ENCODE measurements around the gene TMEM95.

Gene TMEM95

DNA sequence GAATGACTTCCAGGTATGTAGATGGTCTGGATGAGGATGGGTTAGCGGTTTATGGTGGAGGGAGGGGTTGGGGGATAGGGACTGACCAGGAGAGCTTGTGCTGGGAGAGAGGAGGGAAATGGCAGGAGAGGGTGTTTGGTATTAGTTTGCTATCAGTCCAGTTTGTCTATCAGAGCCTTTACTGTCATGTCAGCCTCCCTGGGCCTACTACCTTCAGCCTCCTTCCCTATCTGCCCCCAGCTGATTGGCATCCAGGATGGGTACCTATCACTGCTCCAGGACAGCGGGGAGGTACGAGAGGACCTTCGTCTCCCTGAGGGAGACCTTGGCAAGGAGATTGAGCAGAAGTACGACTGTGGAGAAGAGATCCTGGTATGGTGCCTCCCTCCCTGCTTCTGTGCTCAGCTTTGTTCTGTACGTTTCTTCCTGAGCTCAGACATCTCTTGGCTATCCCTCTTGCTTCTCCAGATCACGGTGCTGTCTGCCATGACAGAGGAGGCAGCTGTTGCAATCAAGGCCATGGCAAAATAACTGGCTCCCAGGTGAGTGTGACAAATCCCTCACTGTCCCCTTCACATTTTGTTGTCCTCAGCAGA lies 43.7 kb upstream of the TMEM95 start:
- Mint-ChIP-seq H3K4me1 (peaks cover 59% of the 10 kb centered on the region), H3K4me3 (peak overlapping the region; percentile 94), H3K27me3 (ENCODE audit: low read depth, poor library complexity) (no peaks in the 10 kb centered on the region), H3K9me3 (no peaks in the 10 kb centered on the region), H3K36me3 (ENCODE audit: low read depth) (peaks cover 45% of the 10 kb centered on the region), H3K27ac (peak overlapping the region; percentile 92)
- TF ChIP-seq, protein P1, sequence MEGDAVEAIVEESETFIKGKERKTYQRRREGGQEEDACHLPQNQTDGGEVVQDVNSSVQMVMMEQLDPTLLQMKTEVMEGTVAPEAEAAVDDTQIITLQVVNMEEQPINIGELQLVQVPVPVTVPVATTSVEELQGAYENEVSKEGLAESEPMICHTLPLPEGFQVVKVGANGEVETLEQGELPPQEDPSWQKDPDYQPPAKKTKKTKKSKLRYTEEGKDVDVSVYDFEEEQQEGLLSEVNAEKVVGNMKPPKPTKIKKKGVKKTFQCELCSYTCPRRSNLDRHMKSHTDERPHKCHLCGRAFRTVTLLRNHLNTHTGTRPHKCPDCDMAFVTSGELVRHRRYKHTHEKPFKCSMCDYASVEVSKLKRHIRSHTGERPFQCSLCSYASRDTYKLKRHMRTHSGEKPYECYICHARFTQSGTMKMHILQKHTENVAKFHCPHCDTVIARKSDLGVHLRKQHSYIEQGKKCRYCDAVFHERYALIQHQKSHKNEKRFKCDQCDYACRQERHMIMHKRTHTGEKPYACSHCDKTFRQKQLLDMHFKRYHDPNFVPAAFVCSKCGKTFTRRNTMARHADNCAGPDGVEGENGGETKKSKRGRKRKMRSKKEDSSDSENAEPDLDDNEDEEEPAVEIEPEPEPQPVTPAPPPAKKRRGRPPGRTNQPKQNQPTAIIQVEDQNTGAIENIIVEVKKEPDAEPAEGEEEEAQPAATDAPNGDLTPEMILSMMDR (IDR thresholded peaks at IDR 0.05) = no peak
- DNase-seq = no peak

DNA sequence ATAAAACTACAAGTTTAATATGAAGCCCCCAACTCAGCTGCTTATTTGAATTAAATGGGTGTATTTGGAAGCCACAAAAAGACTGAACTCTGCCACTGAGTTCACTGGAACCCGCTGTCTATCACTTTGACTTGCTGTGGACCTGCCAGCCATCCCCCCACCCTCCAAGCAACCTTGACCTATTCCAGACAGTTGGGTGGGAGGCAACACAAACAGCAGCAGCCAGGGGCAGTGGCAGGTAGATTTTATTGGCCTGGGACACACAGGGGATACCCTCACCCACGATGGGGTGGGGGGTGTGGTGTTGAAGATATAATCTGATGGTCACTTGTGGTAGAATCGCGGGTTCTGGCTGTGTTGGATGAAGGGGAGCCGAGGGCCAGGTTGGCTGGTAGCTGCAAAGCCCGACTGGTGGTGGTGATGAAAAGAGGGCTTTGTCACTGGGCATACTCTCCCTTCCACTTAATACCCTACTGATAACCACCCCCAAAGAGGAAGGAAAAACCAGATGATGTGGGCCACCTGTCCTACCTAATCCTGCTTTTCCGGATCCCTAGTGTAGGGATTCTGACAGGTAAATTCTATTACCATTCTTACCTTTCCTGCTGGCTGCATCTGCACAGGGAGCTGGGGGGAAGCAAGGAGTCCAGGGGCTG lies 42.4 kb upstream of the TMEM95 start:
- Mint-ChIP-seq H3K4me3 (peak overlapping the region; percentile 83), H3K27me3 (ENCODE audit: low read depth, poor library complexity) (no peaks in the 10 kb centered on the region), H3K9me3 (no peaks in the 10 kb centered on the region), H3K36me3 (ENCODE audit: low read depth) (peaks cover 54% of the 10 kb centered on the region), H3K4me1 (peaks cover 63% of the 10 kb centered on the region), H3K27ac (peak overlapping the region; percentile 48)
- TF ChIP-seq, protein P1 (IDR thresholded peaks at IDR 0.05) = no peak
- no peak for DNase-seq

DNA sequence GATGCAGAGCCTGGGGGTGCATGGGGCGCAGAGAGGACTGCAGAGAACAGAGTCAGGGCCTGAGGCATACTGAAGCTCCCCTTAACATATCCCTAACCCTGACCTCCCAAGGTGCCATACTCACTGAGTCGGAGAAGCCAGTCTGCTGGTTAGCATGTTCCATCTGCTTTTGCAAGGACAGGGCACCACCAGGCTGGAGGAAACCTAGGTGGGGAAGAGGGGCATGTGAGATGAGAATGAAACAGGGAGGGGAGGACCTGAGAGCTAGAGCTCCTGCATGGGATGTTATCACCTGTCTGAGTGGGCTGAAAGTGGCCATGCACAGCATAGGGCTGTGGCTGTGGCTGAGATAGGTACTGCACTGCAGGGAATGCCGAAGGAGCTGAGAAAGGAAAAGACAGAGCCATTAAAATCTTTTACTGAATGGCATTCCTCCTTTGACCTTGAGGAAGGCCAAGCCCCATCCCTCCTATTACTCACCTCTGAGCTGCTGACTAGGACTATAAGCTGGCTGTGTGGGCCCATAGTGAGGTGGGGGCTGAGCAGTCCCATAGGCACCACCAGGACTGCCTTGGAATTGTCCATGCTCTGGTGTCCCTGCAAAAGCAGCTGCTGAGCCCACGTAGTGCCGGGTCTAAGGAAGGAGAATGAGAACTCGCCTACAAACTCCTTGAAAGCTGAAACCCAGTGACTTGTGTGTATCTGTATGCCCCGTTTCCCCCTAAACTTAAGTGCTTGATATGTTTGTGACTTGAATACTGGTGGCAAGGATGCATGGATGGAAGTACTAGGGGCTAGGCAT lies 41.7 kb upstream of the TMEM95 start:
- Mint-ChIP-seq H3K4me3 (peak overlapping the region; percentile 83), H3K4me1 (peaks cover 63% of the 10 kb centered on the region), H3K9me3 (no peaks in the 10 kb centered on the region), H3K27me3 (ENCODE audit: low read depth, poor library complexity) (no peaks in the 10 kb centered on the region), H3K36me3 (ENCODE audit: low read depth) (peaks cover 58% of the 10 kb centered on the region), H3K27ac (peak overlapping the region; percentile 29)
- TF ChIP-seq, protein P1 (IDR thresholded peaks at IDR 0.05) = no peak
- no peak for DNase-seq

DNA sequence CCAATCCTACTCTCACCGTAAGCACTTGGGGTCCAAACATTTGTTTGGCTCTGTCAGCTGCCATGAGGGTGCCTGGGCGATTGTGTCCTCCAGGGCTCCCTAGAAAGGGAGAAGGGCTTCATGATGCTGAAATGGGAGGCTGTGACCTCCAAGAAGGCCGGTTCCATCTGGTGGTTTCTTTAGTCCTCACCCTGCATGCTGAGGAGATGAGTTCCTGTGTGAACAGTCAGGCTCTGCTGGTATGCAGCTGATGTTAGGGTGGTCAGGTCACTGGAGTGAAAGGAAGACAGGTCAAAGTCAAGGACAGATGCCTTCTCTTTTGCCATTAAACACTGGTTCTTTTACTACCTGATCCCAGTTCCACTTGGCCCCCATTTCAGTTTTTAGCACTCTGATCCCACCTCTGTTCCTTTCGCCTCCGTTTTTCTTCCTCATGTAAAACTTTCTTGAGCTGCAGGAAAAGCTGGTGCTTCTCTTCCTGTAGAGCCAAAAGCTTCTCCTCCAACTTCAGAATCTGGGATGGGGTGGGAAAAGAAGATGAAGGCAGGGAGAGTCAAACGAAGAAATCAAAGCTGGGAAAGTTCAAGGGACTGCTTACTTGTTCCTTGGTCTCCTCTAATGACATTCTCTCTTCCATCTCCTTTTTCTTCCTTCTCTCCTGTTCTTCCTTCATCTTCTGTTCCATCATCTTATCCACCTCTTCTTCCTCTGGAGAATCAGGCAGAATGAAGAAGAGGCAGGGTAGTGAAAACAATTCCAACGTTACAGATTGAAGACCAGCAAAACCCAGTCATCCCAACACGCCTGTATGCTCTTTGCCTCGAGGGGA lies 40.9 kb upstream of the TMEM95 start:
- peak overlapping the region; percentile 97 for H3K27ac Mint-ChIP-seq
- H3K4me3 Mint-ChIP-seq = peak overlapping the region; percentile 83
- peaks cover 56% of the 10 kb centered on the region for H3K4me1 Mint-ChIP-seq
- DNase-seq = no peak
- TF ChIP-seq, protein P1 (IDR thresholded peaks at IDR 0.05) = no peak
- H3K27me3 Mint-ChIP-seq (ENCODE audit: low read depth, poor library complexity) = no peaks in the 10 kb centered on the region
- peaks cover 61% of the 10 kb centered on the region for H3K36me3 Mint-ChIP-seq (ENCODE audit: low read depth)
- no peaks in the 10 kb centered on the region for H3K9me3 Mint-ChIP-seq

DNA sequence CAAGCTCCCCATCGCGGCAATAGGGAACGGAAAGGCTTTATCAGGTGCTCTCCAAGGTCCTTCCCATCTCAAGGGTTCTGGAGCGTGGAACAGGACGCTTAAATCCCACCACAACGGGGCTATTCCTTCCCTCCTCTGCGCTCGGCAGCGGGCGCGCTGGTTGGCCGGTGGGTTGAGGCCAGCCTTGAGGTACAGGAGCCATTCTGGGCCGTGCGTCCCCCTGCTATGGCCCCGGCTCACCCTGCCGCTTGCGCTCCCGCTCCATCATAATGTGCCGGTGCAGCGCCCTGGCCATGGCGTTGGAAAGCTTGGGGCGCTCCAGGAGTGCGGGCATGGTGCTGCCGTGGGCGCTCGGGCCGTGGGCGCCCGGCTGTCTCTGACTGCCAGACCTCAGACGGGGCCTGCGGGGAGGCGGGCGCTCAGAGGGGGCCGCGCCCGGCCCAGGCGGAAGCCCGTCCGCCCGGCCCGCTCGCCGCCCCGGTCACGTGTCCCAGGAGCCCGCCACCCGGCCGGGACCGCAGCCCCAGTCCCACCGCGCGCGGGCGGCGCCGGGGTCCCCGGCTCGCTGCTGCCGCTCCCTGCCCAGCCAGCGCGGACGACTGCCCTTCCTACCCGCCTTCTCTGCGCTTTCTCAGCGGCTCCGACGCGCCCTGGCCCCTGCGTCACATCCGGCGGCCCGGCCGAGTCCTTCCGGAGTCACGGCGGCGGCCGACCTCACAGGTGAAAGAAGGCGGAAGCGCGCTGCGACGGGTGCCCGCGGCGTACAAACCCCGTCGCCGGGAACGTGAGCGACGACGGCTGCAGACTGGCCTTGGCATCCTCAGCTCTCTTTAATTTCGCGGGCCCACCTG lies 40.0 kb upstream of the TMEM95 start, which contains the start of gene GPS2:
TSS of gene GPS2 (minus strand) at position 642 of the 851 bp plus-strand sequence. CDS start at position 334, 308 bp downstream.
- TF ChIP-seq, protein P1 (IDR thresholded peaks at IDR 0.05) = no peak
- Mint-ChIP-seq H3K4me3 (peak within 1 kb of the TSS; percentile 83), H3K27me3 (ENCODE audit: low read depth, poor library complexity) (no peaks in the 10 kb centered on the region), H3K27ac (peak within 1 kb of the TSS; percentile 97), H3K36me3 (ENCODE audit: low read depth) (peaks cover 53% of the 10 kb centered on the region), H3K4me1 (peaks cover 48% of the 10 kb centered on the region), H3K9me3 (no peaks in the 10 kb centered on the region)
- DNase-seq = peak; percentile 91
